Left lung (tissue), 10 donors: ENCODE data around the gene COL4A2. TPM values are rescaled to one million over a fixed set of nuclear protein-coding genes. Genes with fewer than 3 reads are reported as not detected.

Experiments used
- ATAC-seq: fragments of 200-7000 bp; cut with Tn5 transposase; one replicate; pipeline ENCODE4 v1.9.1; 2020; ENCODE audit warnings: moderate library complexity
- DNase-seq, 4 donors: peaks; one replicate each; pipeline ENCODE4 v3.0.0-alpha.2; 2013 to 2020
- H3K27ac ChIP-seq, 2 donors: fragments of 200-600 bp; sonication (generic) in 1 of 2; one replicate each; pipeline versions ENCODE4 v1.5.0 to v1.8.0; 2020 to 2021
- H3K27me3 ChIP-seq, 2 donors: fragments of 200-600 bp; sonication (generic) in 1 of 2; one replicate each; pipeline versions ENCODE4 v1.5.0 to v1.8.0; 2020 to 2021
- H3K36me3 ChIP-seq, 2 donors: fragments of 200-600 bp; sonication (generic) in 1 of 2; one replicate each; pipeline versions ENCODE4 v1.5.0 to v1.8.0; 2020 to 2021
- H3K4me1 ChIP-seq, 2 donors: fragments of 200-600 bp; one replicate each; pipeline ENCODE4 v1.8.0; 2021
- H3K4me3 ChIP-seq, 2 donors: fragments of 200-600 bp; sonication (generic) in 1 of 2; one replicate each; pipeline versions ENCODE4 v1.5.0 to v1.8.0; 2020 to 2021; ENCODE audit warnings: mild to moderate bottlenecking in 1 of 2
- H3K9me3 ChIP-seq, 2 donors: fragments of 200-600 bp; sonication (generic) in 1 of 2; one replicate each; pipeline versions ENCODE4 v1.5.0 to v1.8.0; 2020 to 2021
- CTCF ChIP-seq, 2 donors: fragments of 200-600 bp; sonication (generic) in 1 of 2; IDR thresholded peaks; one replicate each; pipeline versions ENCODE4 v1.5.0 to v1.8.0; 2021; ENCODE audit warnings: antibody characterized with exemption in 2 of 2
- intact Hi-C, 2 donors: fragments of 100-400 bp; cut with DNase I; formaldehyde crosslinking; loops; one replicate each; pipeline versions ENCODE4 v1.11.2 to v1.14.2; 2022
- polyA plus RNA-seq, 6 donors: library from polyadenylated mRNA; unstranded; fragments of 120-200 nt; gene quantifications; one replicate each; pipeline ENCODE4 v1.2.1, GENCODE V29; 2013; ENCODE audit not compliant: insufficient read length in 6 of 6
- total RNA-seq, 2 donors: library from RNA; stranded (reverse); fragmentation: NEBNext Ultra II Directional; extraction: Animal tissue kit (Norgen Biotek cat#: 25700); gene quantifications; one replicate each; pipeline ENCODE4 v1.2.1, GENCODE V29; 2021
- donor health status: DM: no; HTN: yes; CAD: no.
- donor health status: DM: no; HTN: no; CAD: no.

The COL4A2 gene
- total and polyA plus RNA-seq, 8 donors, result 307 to 638 (median 395) TPM

- H3K4me1 ChIP-seq, result peaks cover 11 to 12% of the 10 kb centered on the region in 2 donors
- TF ChIP-seq CTCF (IDR thresholded peaks at IDR 0.05), result no peak
- DNase-seq (no peak), ATAC-seq (no peak)
- intact Hi-C loops, result no loop called here
- H3K36me3 ChIP-seq, result no peaks in the 10 kb centered on the region
- peak overlapping the region; percentile 30 to 36 for H3K27ac ChIP-seq
- peaks cover under 1 to 63% of the 10 kb centered on the region in 2 donors for H3K27me3 ChIP-seq
- H3K9me3 ChIP-seq, result no peaks in the 10 kb centered on the region
- H3K4me3 ChIP-seq, result no peak overlapping the region
Observed at GRCh38 chr13:110301083-110301482, 6.0 kb upstream of the COL4A2 start.

- no peaks in the 10 kb centered on the region for H3K36me3 ChIP-seq
- DNase-seq, result no peak
- H3K27me3 ChIP-seq, result peaks cover 8 to 64% of the 10 kb centered on the region in 2 donors
- no peaks in the 10 kb centered on the region for H3K9me3 ChIP-seq
- ATAC-seq, result no peak
- TF ChIP-seq CTCF (IDR thresholded peaks at IDR 0.05), result no peak
- H3K27ac ChIP-seq, result peak overlapping the region; percentile 30 to 36
- H3K4me1 ChIP-seq, result peaks cover 11 to 12% of the 10 kb centered on the region in 2 donors
- intact Hi-C loops, result no loop called here
- no peak overlapping the region for H3K4me3 ChIP-seq
Observed at GRCh38 chr13:110301606-110302553, 5.2 kb upstream of the COL4A2 start.

DNA sequence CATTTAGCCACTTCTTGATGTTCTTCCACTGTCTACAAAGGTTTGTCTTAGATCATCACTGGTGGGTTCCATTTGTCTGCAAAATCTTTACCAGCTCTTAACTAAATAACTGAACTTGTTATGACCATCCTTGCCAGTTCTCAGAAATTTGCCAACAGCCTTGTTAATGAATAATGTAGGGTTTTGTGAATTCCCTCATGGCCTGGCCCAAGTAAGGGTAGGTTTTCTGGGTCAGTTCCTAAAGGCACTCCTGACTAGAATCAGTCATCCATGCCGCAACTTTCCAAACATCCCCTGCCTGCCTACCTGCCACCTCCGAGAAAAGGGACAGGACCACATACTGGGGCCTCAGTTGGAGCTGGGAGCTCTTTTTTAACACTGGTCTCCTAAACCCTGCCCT is 4.1 kb upstream of the COL4A2 start:
- Histone ChIP-seq H3K27me3 (peaks cover 17 to 72% of the 10 kb centered on the region in 2 donors), H3K27ac (peak overlapping the region; percentile 13 to 29), H3K4me1 (peaks cover 11 to 12% of the 10 kb centered on the region in 2 donors), H3K36me3 (no peaks in the 10 kb centered on the region), H3K4me3 (no peak overlapping the region), H3K9me3 (no peaks in the 10 kb centered on the region)
- intact Hi-C loops, result no loop called here
- no peak for ATAC-seq
- DNase-seq, result no peak
- no peak for TF ChIP-seq CTCF (IDR thresholded peaks at IDR 0.05)

- Histone ChIP-seq H3K36me3 (no peaks in the 10 kb centered on the region), H3K9me3 (no peaks in the 10 kb centered on the region), H3K27ac (no peak overlapping the region), H3K4me3 (peak overlapping the region in 1 of 2 donors; percentile 55), H3K27me3 (peaks cover 17 to 72% of the 10 kb centered on the region in 2 donors), H3K4me1 (peaks cover 11 to 12% of the 10 kb centered on the region in 2 donors)
- no peak for ATAC-seq
- no peak for DNase-seq
- intact Hi-C loops, result no loop called here
- no peak for TF ChIP-seq CTCF (IDR thresholded peaks at IDR 0.05)
Observed at GRCh38 chr13:110303644-110304043, 3.4 kb upstream of the COL4A2 start.

DNA sequence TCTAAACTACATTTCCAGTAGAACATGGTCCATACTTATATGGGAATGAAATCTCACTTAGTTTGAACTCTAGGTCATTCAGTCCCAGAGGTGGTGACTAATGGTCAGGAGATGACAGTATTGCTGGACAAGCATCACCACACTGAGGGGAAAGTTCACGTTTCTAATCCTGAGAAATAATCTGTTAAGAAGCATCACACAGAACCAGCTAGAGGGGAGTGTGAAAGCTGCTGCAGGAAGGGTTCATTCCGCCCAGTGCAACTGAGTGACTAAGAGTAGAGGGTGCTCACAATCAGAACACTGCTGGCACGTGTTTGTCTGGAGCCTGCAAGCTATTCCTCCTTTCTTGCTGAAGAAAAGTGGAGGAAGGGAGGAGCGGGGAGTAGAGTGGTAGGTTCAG is 2.8 kb upstream of the COL4A2 start:
- Histone ChIP-seq H3K27me3 (peaks cover 20 to 72% of the 10 kb centered on the region in 2 donors), H3K9me3 (no peaks in the 10 kb centered on the region), H3K4me3 (peak overlapping the region in 1 of 2 donors; percentile 55), H3K27ac (peak overlapping the region; percentile 26 to 85), H3K4me1 (peaks cover 7% of the 10 kb centered on the region in 2 donors), H3K36me3 (no peaks in the 10 kb centered on the region)
- intact Hi-C loops, result no loop called here
- ATAC-seq (no peak), DNase-seq (no peak)
- no peak for TF ChIP-seq CTCF (IDR thresholded peaks at IDR 0.05)
